K562 (cell line): Measurements from ENCODE around the gene PIP4K2C. TPM values are rescaled to one million over a fixed set of nuclear protein-coding genes. Genes with fewer than 3 reads are reported as not detected.
A peak's percentile ranks its signal among the peaks of the same experiment; 100 is the strongest.

Experiments
- ARNT ChIP-seq, 2 experiments: fragments of 450-650 bp; IDR thresholded peaks; 2 replicates each; pipeline ENCODE4 v1.6.1; 2016; ENCODE audit warnings: mild to moderate bottlenecking in 1 of 2
- CC2D1A ChIP-seq: fragments of 450-650 bp; IDR thresholded peaks from 2 replicates; pipeline ENCODE4 v1.6.1; 2017; ENCODE audit warnings: mild to moderate bottlenecking
- DPF2 ChIP-seq: fragments of 450-650 bp; IDR thresholded peaks from 2 replicates; pipeline ENCODE4 v1.6.1; 2016
- FOXM1 ChIP-seq, 2 experiments: fragments of 450-650 bp in 1 of 2; sonication (generic) in 1 of 2; formaldehyde crosslinking in 1 of 2; IDR thresholded peaks; 2 replicates each; pipeline versions ENCODE4 v1.6.1 to v1.9.0; 2017 to 2022; ENCODE audit warnings: low read depth in 2 of 2, mild to moderate bottlenecking in 2 of 2, missing genetic modification reagents in 1 of 2, moderate library complexity in 1 of 2
- HMG20B ChIP-seq: fragments of 250-450 bp; sonication (Bioruptor Pico); IDR thresholded peaks from 2 replicates; pipeline ENCODE4 v1.5.0; 2021; ENCODE audit warnings: mild to moderate bottlenecking
- MLLT1 ChIP-seq, 2 experiments: fragments of 450-650 bp; IDR thresholded peaks; 2 replicates each; pipeline ENCODE4 v1.6.1; 2016
- NCOA4 ChIP-seq: fragments of 450-650 bp; IDR thresholded peaks from 2 replicates; pipeline ENCODE4 v1.6.1; 2018; ENCODE audit warnings: mild to moderate bottlenecking; ENCODE audit not compliant: partially characterized antibody
- PBX2 ChIP-seq, 2 experiments: IDR thresholded peaks in 1 of 2; conservative IDR thresholded peaks in 1 of 2; 2 replicates each; pipeline ENCODE4 v1.6.1; 2016; ENCODE audit warnings: low read depth in 2 of 2, mild to moderate bottlenecking in 1 of 2, missing compliant biosample characterization in 1 of 2, missing genetic modification characterization in 1 of 2, moderate library complexity in 1 of 2
- SMARCA4 ChIP-seq: fragments of 450-650 bp; IDR thresholded peaks from 2 replicates; pipeline ENCODE4 v1.6.1; 2016
- SNIP1 ChIP-seq: fragments of 450-650 bp; IDR thresholded peaks from 2 replicates; pipeline ENCODE4 v1.7.1; 2017; ENCODE audit warnings: low read depth, mild to moderate bottlenecking
- TAF1 ChIP-seq: IDR thresholded peaks from 2 replicates; pipeline ENCODE4 v1.6.1; 2011; ENCODE audit warnings: mild to moderate bottlenecking, low read length, moderate library complexity; ENCODE audit not compliant: insufficient read depth, control insufficient read depth, severe bottlenecking; ENCODE audit errors: extremely low read depth
- TCF3 ChIP-seq: sonication (generic); formaldehyde crosslinking; IDR thresholded peaks from 2 replicates; pipeline ENCODE4 v1.4.0; 2020; ENCODE audit warnings: mild to moderate bottlenecking, missing genetic modification reagents
- TSC22D4 ChIP-seq: fragments of 450-650 bp; IDR thresholded peaks from 2 replicates; pipeline ENCODE4 v1.6.1; 2016; ENCODE audit warnings: missing genetic modification characterization, missing biosample characterization, control low read depth
- XRCC3 ChIP-seq: fragments of 450-650 bp; IDR thresholded peaks from 2 replicates; pipeline ENCODE4 v1.6.1; 2017; ENCODE audit warnings: mild to moderate bottlenecking, moderate library complexity
- ZBTB17 ChIP-seq: fragments of 450-650 bp; formaldehyde crosslinking; IDR thresholded peaks from 2 replicates; pipeline ENCODE4 v1.4.0; 2020; ENCODE audit warnings: mild to moderate bottlenecking
- ZFP36 ChIP-seq: fragments of 150-350 bp; IDR thresholded peaks from 2 replicates; pipeline ENCODE4 v1.6.1; 2018; ENCODE audit warnings: low read length, low read depth; ENCODE audit not compliant: partially characterized antibody
- ZNF41 ChIP-seq: fragments of 250-450 bp; sonication (Bioruptor Pico); conservative IDR thresholded peaks from 2 replicates; pipeline ENCODE4 v1.4.0; 2020; ENCODE audit warnings: mild to moderate bottlenecking
- ZNF511 ChIP-seq: sonication (generic); formaldehyde crosslinking; IDR thresholded peaks from 2 replicates; pipeline ENCODE4 v1.8.0; 2022; ENCODE audit warnings: mild to moderate bottlenecking, missing genetic modification reagents
- ZNF609 ChIP-seq: sonication (generic); formaldehyde crosslinking; IDR thresholded peaks from 2 replicates; pipeline ENCODE4 v1.8.1; 2023; ENCODE audit warnings: missing genetic modification reagents, mild to moderate bottlenecking, borderline replicate concordance
- ZNF699 ChIP-seq: fragments of 250-450 bp; sonication (Bioruptor Pico); IDR thresholded peaks from 2 replicates; pipeline ENCODE4 v1.8.0; 2021; ENCODE audit warnings: mild to moderate bottlenecking, moderate library complexity; ENCODE audit not compliant: insufficient replicate concordance
- polyA plus RNA-seq, 8 experiments: library from polyadenylated mRNA; depleted of rRNA in 4 of 8; stranded (reverse) in 5 of 8; unstranded in 3 of 8; fragments of >200 nt; fragmentation: Nextera tagmentation in 2 of 8; fragmentation: Illumina TruSeq in 1 of 8; extraction: Ambion mirVana in 2 of 8; extraction: Trizol in 1 of 8; gene quantifications; 2 replicates each; pipeline versions ENCODE4 v1.2.1 to v1.2.3, GENCODE V29; 2011 to 2014; ENCODE audit warnings: inconsistent platforms in 1 of 8, missing spikeins in 1 of 8
- total RNA-seq, 7 experiments: library from RNA; depleted of rRNA in 6 of 7; stranded (reverse); fragments of >200 nt in 6 of 7; fragmentation: Illumina TruSeq in 2 of 7; extraction: Trizol in 2 of 7; gene quantifications; 2 replicates each; pipeline versions ENCODE4 v1.2.1 to v1.2.3, GENCODE V29; 2011 to 2021; ENCODE audit warnings: low replicate concordance in 1 of 7

Gene PIP4K2C
- total and polyA plus RNA-seq, 9 of the 15 experiments (the other 6 are each of a cell fraction or from before 2014, with no cell fraction given), result 9.0 to 41.4 (median 18.3) TPM

- TF ChIP-seq HMG20B, result no peak
- peak; percentile 91 for TF ChIP-seq SMARCA4
- no peak for TF ChIP-seq ZNF511 (CRISPR knock-in tag)
- TF ChIP-seq ZFP36, result peak; percentile 13
- no peak for TF ChIP-seq TSC22D4 (tag)
- TF ChIP-seq DPF2, result peak; percentile 92
- TF ChIP-seq NCOA4, result no peak
- TF ChIP-seq ZBTB17 (CRISPR knock-in tag), result no peak
- no peak for TF ChIP-seq ZNF41 (CRISPR knock-in tag)
- TF ChIP-seq FOXM1 (IDR thresholded peaks at IDR 0.05; ENCODE audit: low read depth), result peak; percentile 89
- TF ChIP-seq FOXM1 (CRISPR knock-in tag; IDR thresholded peaks at IDR 0.05; ENCODE audit: low read depth), result no peak
- no peak for TF ChIP-seq ZNF609 (CRISPR knock-in tag)
- TF ChIP-seq TCF3, result peak; percentile 95
- TF ChIP-seq ZNF699 (CRISPR knock-in tag), result no peak
- TF ChIP-seq ARNT (IDR thresholded peaks at IDR 0.05), result peak in 1 of 2 experiments; percentile 73; a peak in 2 of 4 replicates
- TF ChIP-seq TAF1, result peak; percentile 42
- TF ChIP-seq SNIP1, result no peak
- no peak for TF ChIP-seq MLLT1 (IDR thresholded peaks at IDR 0.05)
- peak; percentile 76 for TF ChIP-seq PBX2 (CRISPR knock-in tag; IDR thresholded peaks at IDR 0.05; ENCODE audit: low read depth)
- TF ChIP-seq PBX2 (tag; conservative IDR thresholded peaks at IDR 0.05; ENCODE audit: low read depth), result peak; percentile 91
- peak; percentile 81; the same call in 1 of the 2 replicates for TF ChIP-seq CC2D1A
- no peak for TF ChIP-seq XRCC3
Observed at GRCh38 chr12:57552306-57552651, 38.7 kb upstream of the PIP4K2C start (continued).
